VCaP (cell line): Measurements from ENCODE around the gene ITPR3.

ENCODE experiments used
- H3K27ac ChIP-seq: fragments of 450-650 bp; 2 replicates; pipeline ENCODE4 v1.5.1; 2017
- TF ChIP-seq, protein P1 (sequence below): fragments of 450-650 bp; conservative IDR thresholded peaks from 2 replicates; pipeline ENCODE4 v1.5.1; 2017; ENCODE audit warnings: mild to moderate bottlenecking, moderate library complexity

Gene ITPR3

DNA sequence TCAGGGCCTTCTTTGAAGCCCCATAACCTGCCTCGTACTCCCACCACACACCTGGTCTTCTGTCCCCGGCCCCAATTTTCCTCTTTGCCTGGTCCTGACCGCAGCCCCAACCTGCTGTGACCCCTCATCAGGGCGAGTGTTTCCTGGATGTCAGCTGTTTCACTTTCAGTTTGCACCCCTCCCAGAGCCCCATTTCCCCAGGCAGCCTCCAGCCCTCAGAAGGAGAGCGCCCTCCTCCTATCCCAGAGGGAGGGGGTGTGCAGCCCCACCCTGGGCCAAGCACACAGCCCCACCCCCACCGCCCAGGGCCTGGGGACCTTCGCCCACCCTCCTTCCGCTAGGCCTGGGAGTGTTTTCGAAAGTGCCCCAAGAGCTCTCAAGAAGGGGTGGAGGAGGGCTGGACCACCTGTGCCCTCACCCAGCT is 42.5 kb upstream of the ITPR3 start:
- TF ChIP-seq, protein P1, sequence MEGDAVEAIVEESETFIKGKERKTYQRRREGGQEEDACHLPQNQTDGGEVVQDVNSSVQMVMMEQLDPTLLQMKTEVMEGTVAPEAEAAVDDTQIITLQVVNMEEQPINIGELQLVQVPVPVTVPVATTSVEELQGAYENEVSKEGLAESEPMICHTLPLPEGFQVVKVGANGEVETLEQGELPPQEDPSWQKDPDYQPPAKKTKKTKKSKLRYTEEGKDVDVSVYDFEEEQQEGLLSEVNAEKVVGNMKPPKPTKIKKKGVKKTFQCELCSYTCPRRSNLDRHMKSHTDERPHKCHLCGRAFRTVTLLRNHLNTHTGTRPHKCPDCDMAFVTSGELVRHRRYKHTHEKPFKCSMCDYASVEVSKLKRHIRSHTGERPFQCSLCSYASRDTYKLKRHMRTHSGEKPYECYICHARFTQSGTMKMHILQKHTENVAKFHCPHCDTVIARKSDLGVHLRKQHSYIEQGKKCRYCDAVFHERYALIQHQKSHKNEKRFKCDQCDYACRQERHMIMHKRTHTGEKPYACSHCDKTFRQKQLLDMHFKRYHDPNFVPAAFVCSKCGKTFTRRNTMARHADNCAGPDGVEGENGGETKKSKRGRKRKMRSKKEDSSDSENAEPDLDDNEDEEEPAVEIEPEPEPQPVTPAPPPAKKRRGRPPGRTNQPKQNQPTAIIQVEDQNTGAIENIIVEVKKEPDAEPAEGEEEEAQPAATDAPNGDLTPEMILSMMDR = no peak
- peak overlapping the region; percentile 91; the same call in 1 of the 2 replicates for H3K27ac ChIP-seq

- TF ChIP-seq, protein P1 = peak; percentile 74
- peak within 1 kb of the TSS; percentile 91 for H3K27ac ChIP-seq
Observed at GRCh38 chr6:33579828-33580714, 41.1 kb upstream of the ITPR3 start, which contains the start of gene BAK1. Gene BAK1 (minus strand): TSS chr6:33580276. CDS start chr6:33577604, 2,672 bp downstream.

GRCh38 chr6:33581186-33581585 is 39.9 kb upstream of the ITPR3 start:
- TF ChIP-seq, protein P1 = no peak
- peak overlapping the region; percentile 91 for H3K27ac ChIP-seq

- TF ChIP-seq, protein P1 = peak; percentile 63
- no peak overlapping the region for H3K27ac ChIP-seq
Observed at GRCh38 chr6:33583591-33584155, 37.4 kb upstream of the ITPR3 start.

- peak overlapping the region; percentile 49; the same call in 1 of the 2 replicates for H3K27ac ChIP-seq
- TF ChIP-seq, protein P1 = no peak
Observed at GRCh38 chr6:33584700-33585402, 36.3 kb upstream of the ITPR3 start.

DNA sequence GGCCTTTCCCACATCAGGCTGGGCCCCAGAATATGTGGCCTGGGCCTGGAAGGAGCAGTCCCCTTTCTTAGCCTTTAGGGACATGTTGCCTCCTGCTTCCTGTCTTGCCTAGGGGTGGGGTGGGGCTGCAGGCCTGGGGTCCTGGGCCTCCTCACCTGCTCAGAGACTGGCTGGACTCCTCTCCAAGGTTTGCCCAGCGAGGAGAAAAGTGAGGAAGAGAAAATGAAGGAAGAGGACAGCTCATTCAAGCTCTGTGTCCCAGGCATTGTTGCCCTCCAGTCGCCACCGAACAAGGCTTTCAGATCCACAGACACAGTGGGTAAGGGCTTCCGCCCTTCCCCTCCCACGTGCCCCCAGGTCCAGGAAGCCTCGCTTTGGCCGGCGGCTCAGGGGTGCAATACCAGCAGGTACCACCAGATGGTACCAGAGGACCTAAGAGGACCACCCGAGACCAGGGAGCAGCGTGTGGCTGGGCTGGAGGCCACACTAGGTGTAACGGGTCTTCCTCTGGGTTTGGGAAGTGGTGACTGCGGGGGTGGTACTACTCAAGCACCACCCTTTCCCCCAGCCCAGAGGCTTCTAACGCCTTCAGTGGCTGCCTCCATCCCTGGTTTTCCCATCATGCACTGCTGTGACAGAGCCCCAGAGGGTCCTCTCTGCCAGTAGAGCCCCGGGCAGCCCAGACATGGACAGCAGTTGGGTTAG is 35.6 kb upstream of the ITPR3 start:
- H3K27ac ChIP-seq = peak overlapping the region; percentile 49; the same call in 1 of the 2 replicates
- TF ChIP-seq, protein P1 = peak; percentile 99
